ENCODE results near the gene MBNL1.

The MBNL1 gene

DNA sequence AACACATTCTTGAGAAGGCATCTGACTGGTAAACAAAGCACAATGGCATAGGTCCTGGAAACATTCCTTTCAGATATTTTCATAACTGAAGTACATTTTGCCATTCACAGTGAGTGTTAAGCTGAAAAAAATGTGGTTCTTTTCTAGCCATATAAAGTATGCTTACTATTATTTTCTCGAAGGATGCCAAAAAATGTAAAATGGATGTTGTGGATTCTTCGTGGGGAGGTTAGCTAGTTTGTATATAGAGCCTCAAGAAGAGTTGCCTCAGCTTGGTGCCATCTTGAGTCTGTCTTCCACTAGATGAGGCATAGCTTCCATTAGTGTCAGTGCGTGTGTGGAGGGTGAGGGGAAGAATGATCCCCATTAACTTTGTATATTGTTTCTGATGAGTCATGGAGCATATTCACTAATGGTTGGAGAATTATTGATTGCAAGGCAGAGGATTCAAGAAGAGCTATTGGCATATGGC lies 4.1 kb downstream of the MBNL1 start:
- Histone ChIP-seq H3K9ac (ENCODE audit: insufficient read length) (no peak overlapping the region), H3K36me3 (ENCODE audit: insufficient read depth, low read length) (peaks cover 14% of the 10 kb centered on the region), H3K9me3 (ENCODE audit: low read depth, low read length) (no peaks in the 10 kb centered on the region), H3K27ac (peak overlapping the region; percentile 35), H3K4me3 (peak overlapping the region; percentile 42)
- TF ChIP-seq POLR2AphosphoS5 (IDR thresholded peaks at IDR 0.05; ENCODE audit: borderline replicate concordance, low read depth, low read length) (no peak), FOXP2 (optimal IDR thresholded peaks at IDR 0.05; ENCODE audit: control extremely low read depth, extremely low read length, insufficient read depth) (no peak), EZH2 (IDR thresholded peaks at IDR 0.05) (no peak)
- DNase-seq (ENCODE audit: low read depth, low spot score), result no peak

DNA sequence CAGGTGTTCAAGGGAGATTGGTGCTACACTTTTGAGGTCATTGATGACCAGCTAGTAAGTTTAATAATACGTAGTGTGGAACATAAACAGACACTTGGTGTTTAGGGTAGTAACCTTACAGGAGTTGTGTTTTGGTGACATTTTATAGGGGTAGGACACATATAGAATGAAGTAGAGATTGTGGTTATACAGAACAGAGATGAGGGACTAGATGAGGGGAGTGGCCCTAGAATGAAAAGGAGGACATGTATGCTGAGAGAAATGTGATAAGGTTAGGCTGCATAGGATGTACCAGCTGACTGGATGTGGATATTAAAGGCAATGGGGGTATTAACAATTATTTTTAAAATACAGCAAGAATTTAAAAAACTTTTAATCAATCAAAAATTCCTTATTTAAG lies 8.0 kb downstream of the MBNL1 start:
- H3K36me3 ChIP-seq (ENCODE audit: insufficient read depth, low read length), result peaks cover 14% of the 10 kb centered on the region
- H3K27ac ChIP-seq, result 0 out of 2 replicates have a peak overlapping the region, but pooled peaks have one; percentile 4
- no peak for TF ChIP-seq EZH2 (IDR thresholded peaks at IDR 0.05)
- no peak for TF ChIP-seq FOXP2 (optimal IDR thresholded peaks at IDR 0.05; ENCODE audit: control extremely low read depth, extremely low read length, insufficient read depth)
- no peak for TF ChIP-seq POLR2AphosphoS5 (IDR thresholded peaks at IDR 0.05; ENCODE audit: borderline replicate concordance, low read depth, low read length)
- H3K4me3 ChIP-seq, result no peak overlapping the region
- DNase-seq (ENCODE audit: low read depth, low spot score), result no peak
- H3K9me3 ChIP-seq (ENCODE audit: low read depth, low read length), result no peaks in the 10 kb centered on the region
- no peak overlapping the region for H3K9ac ChIP-seq (ENCODE audit: insufficient read length)

DNA sequence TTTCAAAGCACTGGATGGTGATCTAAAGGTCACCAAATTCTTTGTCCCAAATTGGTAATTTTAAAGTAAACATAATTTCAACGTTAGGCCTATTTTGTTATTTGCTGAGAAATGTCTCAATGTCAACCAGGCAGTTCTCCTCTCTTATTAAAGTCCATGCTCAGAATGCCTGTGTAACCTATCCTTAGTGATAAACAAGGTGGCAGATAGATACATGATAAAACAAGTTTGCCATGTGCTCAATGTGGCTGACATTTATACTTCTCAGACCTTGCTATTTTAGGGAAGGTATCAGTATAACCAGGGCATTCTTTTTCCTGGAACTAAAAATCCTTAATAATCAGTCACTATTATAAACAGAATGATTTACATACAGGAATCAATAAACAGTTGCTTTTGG lies 8.5 kb downstream of the MBNL1 start:
- peak overlapping the region; percentile 7; the same call in 1 of the 2 replicates for H3K27ac ChIP-seq
- no peak overlapping the region for H3K4me3 ChIP-seq
- DNase-seq (ENCODE audit: low read depth, low spot score), result no peak
- H3K36me3 ChIP-seq (ENCODE audit: insufficient read depth, low read length), result peaks cover 12% of the 10 kb centered on the region
- no peak for TF ChIP-seq POLR2AphosphoS5 (IDR thresholded peaks at IDR 0.05; ENCODE audit: borderline replicate concordance, low read depth, low read length)
- H3K9ac ChIP-seq (ENCODE audit: insufficient read length), result no peak overlapping the region
- no peaks in the 10 kb centered on the region for H3K9me3 ChIP-seq (ENCODE audit: low read depth, low read length)

DNA sequence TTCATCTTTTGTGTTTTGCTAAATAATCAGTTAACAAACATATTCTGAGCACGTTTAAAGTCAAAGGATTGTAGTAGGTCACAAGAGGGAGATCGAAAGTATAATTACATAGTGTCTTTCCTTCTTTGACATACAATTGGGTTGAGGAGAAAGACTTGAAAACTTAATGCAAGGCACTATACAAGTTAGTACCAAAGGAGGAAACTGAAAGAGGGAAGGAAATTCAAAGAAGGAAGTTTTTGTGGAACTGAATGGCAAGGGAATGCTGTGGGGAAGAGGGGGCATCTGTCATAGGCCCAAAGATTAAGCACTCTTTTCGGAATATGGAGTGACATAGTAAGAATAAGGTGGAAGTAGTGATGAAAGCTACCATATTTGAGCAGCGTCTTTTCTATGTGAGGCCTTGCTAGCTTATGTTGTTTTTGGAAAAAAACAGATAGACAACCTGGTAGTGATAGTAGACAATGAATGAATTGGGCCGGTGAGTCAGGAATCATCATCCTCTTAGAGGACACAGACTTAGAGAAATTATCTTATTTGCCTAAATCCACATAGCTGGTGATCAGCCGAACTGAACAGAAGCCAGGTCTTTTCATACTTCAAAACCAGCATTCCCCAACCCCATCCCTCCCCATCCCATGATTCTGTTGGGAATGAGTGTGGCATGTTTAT lies 10.2 kb downstream of the MBNL1 start:
- Histone ChIP-seq H3K9ac (ENCODE audit: insufficient read length) (no peak overlapping the region), H3K27ac (peak overlapping the region; percentile 82), H3K36me3 (ENCODE audit: insufficient read depth, low read length) (no peaks in the 10 kb centered on the region), H3K9me3 (ENCODE audit: low read depth, low read length) (no peaks in the 10 kb centered on the region), H3K4me3 (no peak overlapping the region)
- DNase-seq (ENCODE audit: low read depth, low spot score), result no peak
- TF ChIP-seq EZH2 (IDR thresholded peaks at IDR 0.05) (no peak), FOXP2 (optimal IDR thresholded peaks at IDR 0.05; ENCODE audit: control extremely low read depth, extremely low read length, insufficient read depth) (no peak)

DNA sequence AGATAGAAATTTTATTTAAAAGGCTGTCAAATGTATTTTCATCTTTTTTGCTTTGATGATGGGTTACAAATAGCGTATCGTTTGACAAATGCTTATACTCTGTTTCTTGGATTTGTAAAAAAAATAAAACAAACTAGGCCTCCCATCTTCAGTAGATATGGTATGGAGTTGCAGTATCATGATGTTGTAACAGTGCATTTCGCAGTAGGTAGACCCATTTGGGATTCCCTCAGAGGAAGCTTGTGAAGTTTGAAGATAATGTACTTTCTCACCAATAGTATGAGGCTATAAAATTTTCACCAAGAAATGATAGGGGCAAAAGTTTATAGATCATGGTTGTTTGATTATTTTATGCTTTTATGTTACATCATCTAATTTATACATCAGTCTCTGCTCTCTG lies 10.8 kb downstream of the MBNL1 start:
- TF ChIP-seq FOXP2 (optimal IDR thresholded peaks at IDR 0.05; ENCODE audit: control extremely low read depth, extremely low read length, insufficient read depth) (no peak), EZH2 (IDR thresholded peaks at IDR 0.05) (no peak), POLR2AphosphoS5 (IDR thresholded peaks at IDR 0.05; ENCODE audit: borderline replicate concordance, low read depth, low read length) (no peak)
- Histone ChIP-seq H3K4me3 (peak overlapping the region; percentile 7; the same call in 1 of the 2 replicates), H3K9me3 (ENCODE audit: low read depth, low read length) (no peaks in the 10 kb centered on the region), H3K9ac (ENCODE audit: insufficient read length) (no peak overlapping the region), H3K27ac (peak overlapping the region; percentile 82), H3K36me3 (ENCODE audit: insufficient read depth, low read length) (no peaks in the 10 kb centered on the region)
- DNase-seq (ENCODE audit: low read depth, low spot score), result no peak

- TF ChIP-seq EZH2 (IDR thresholded peaks at IDR 0.05) (no peak), POLR2AphosphoS5 (IDR thresholded peaks at IDR 0.05; ENCODE audit: borderline replicate concordance, low read depth, low read length) (no peak), FOXP2 (optimal IDR thresholded peaks at IDR 0.05; ENCODE audit: control extremely low read depth, extremely low read length, insufficient read depth) (no peak)
- H3K36me3 ChIP-seq (ENCODE audit: insufficient read depth, low read length), result peaks cover under 1% of the 10 kb centered on the region; the same call in 1 of the 2 replicates
- peak overlapping the region; percentile 8 for H3K9ac ChIP-seq (ENCODE audit: insufficient read length)
- H3K4me3 ChIP-seq, result peak overlapping the region; percentile 55
- no peak for DNase-seq (ENCODE audit: low read depth, low spot score)
- H3K27ac ChIP-seq, result peak overlapping the region; percentile 82
- H3K9me3 ChIP-seq (ENCODE audit: low read depth, low read length), result no peaks in the 10 kb centered on the region
Measured at GRCh38 chr3:152280539-152280938, 11.8 kb downstream of the MBNL1 start.

DNA sequence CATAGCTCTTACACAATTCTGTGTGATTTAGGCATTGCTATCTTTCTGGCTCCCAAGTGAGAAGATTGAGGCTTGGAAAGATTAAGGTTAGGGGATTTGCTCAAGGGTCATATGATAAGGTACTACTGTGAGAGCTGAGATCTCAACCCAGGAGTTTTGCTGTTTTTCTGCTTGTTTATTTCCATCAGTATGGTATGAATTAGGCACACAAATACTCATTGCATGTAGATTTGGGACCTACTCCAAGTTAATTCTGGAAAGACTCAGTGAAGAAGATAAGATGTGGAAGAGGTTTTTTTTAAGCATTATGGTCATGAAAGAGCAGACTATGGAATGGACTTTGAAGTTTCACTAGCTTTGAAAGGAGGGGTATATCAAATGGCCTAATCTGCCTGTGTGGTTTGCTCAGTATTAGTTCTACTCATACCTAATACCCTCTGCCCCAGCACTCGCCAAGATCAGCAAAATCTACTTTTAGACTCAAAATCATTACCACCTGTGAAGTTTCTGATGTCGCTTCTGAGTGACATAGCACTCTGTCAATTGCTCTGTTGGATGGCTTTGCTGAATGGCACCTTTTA lies 12.5 kb downstream of the MBNL1 start:
- TF ChIP-seq FOXP2 (optimal IDR thresholded peaks at IDR 0.05; ENCODE audit: control extremely low read depth, extremely low read length, insufficient read depth), result no peak
- no peak for TF ChIP-seq EZH2 (IDR thresholded peaks at IDR 0.05)
- no peak for TF ChIP-seq POLR2AphosphoS5 (IDR thresholded peaks at IDR 0.05; ENCODE audit: borderline replicate concordance, low read depth, low read length)
- H3K9me3 ChIP-seq (ENCODE audit: low read depth, low read length), result no peaks in the 10 kb centered on the region
- no peak for DNase-seq (ENCODE audit: low read depth, low spot score)
- H3K36me3 ChIP-seq (ENCODE audit: insufficient read depth, low read length), result peaks cover 5% of the 10 kb centered on the region; the same call in 1 of the 2 replicates
- H3K27ac ChIP-seq, result peak overlapping the region; percentile 82
- H3K9ac ChIP-seq (ENCODE audit: insufficient read length), result peak overlapping the region; percentile 24
- peak overlapping the region; percentile 55 for H3K4me3 ChIP-seq

- H3K27ac ChIP-seq, result peak overlapping the region; percentile 66
- TF ChIP-seq FOXP2 (optimal IDR thresholded peaks at IDR 0.05; ENCODE audit: control extremely low read depth, extremely low read length, insufficient read depth) (no peak), POLR2AphosphoS5 (IDR thresholded peaks at IDR 0.05; ENCODE audit: borderline replicate concordance, low read depth, low read length) (no peak), EZH2 (IDR thresholded peaks at IDR 0.05) (no peak)
- peak overlapping the region; percentile 7 for H3K9ac ChIP-seq (ENCODE audit: insufficient read length)
- H3K4me3 ChIP-seq, result peak overlapping the region; percentile 10; the same call in 1 of the 2 replicates
- no peak for DNase-seq (ENCODE audit: low read depth, low spot score)
- peaks cover 5% of the 10 kb centered on the region; the same call in 1 of the 2 replicates for H3K36me3 ChIP-seq (ENCODE audit: insufficient read depth, low read length)
- no peaks in the 10 kb centered on the region for H3K9me3 ChIP-seq (ENCODE audit: low read depth, low read length)
Measured at GRCh38 chr3:152282813-152283212, 14.1 kb downstream of the MBNL1 start.
